ENCODE measurements around the gene GNG7. TPM values are rescaled to one million over a fixed set of nuclear protein-coding genes. Genes with fewer than 3 reads are reported as not detected.
A peak's percentile ranks its signal among the peaks of the same experiment; 100 is the strongest.
"Not testable (repeated sequence)": the region's sequence is repeated elsewhere in the genome, so short reads cannot be mapped to it uniquely, and the experiment has no call there.

GNG7 gene
- total RNA-seq, 1 experiment from 2014 or later = 9.6 TPM

DNA sequence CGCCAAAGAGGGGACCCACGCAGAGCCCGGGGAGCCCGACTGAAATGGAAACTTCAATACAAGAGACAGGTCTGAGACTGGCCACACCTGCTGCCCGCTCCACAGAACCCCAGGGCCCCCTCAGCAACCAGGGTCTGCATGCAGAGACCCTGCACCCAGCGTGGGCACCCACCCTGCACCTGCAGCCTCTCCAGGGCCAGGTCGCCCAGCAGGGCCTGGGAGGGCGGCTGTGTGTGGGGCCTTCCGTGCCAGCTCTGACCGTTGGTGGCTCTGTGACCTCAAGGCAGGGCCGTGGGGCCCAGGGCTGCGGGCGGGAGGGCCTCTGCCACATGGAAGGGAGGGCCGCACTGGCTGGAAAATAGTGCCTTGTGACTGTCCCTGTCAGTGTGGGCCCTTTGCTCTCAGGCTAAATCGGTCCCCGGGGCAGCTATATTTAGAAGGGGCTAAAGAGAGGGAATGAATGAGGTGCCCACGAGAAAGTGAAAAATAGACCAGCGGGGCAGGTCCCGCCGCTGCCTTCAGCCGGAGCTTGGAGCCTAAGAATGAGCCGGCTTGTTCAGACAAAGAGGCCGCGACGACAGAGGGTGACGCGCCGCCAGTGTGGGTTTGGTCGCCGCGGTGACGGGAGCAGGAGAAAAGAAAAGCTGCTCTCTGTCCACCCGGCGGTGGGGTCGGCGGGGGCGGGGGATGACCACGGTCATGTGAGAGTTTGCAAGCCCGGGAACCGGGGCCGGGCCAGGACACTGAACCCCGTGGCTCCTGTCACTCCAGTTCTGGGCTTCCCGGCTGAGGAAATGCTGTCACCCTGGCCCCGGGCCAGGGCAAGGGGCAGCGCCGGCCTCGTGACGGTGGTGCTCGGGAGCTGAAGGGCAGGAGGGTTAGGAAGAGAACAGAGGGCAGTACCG, 156.1 kb downstream of the GNG7 start:
- H3K9me3 Mint-ChIP-seq = no peaks in the 10 kb centered on the region
- H3K4me1 Mint-ChIP-seq = peaks cover 34% of the 10 kb centered on the region
- ATAC-seq (peak; percentile 19), DNase-seq (ENCODE audit: low spot score) (peak; percentile 67)
- H3K27ac Mint-ChIP-seq = no peak overlapping the region; the same call in 1 of the 2 replicates
- H3K36me3 Mint-ChIP-seq = no peaks in the 10 kb centered on the region
- TF ChIP-seq FOXK1 (CRISPR knock-in tag; IDR thresholded peaks at IDR 0.05) (no peak), CREB1 (CRISPR knock-in tag; IDR thresholded peaks at IDR 0.05) (no peak), RELA (CRISPR knock-in tag; IDR thresholded peaks at IDR 0.05; ENCODE audit: borderline replicate concordance) (no peak), NR2C2 (CRISPR knock-in tag; IDR thresholded peaks at IDR 0.05) (no peak), OVOL2 (CRISPR knock-in tag; IDR thresholded peaks at IDR 0.05; ENCODE audit: borderline replicate concordance) (no peak), FOXP4 (CRISPR knock-in tag; IDR thresholded peaks at IDR 0.05) (no peak), AR (CRISPR knock-in tag; IDR thresholded peaks at IDR 0.05) (no peak), ZNF219 (CRISPR knock-in tag; IDR thresholded peaks at IDR 0.05; ENCODE audit: borderline replicate concordance) (no peak), IRF1 (CRISPR knock-in tag; IDR thresholded peaks at IDR 0.05) (no peak), SOX15 (CRISPR knock-in tag; IDR thresholded peaks at IDR 0.05) (no peak), ZNF512 (CRISPR knock-in tag; IDR thresholded peaks at IDR 0.05; ENCODE audit: borderline replicate concordance) (no peak), ZNF416 (CRISPR knock-in tag; IDR thresholded peaks at IDR 0.05) (no peak), EMX1 (CRISPR knock-in tag; IDR thresholded peaks at IDR 0.05) (no peak), JUN (CRISPR knock-in tag; IDR thresholded peaks at IDR 0.05) (no peak), ZMAT4 (CRISPR knock-in tag; IDR thresholded peaks at IDR 0.05) (no peak), FOXJ3 (CRISPR knock-in tag; IDR thresholded peaks at IDR 0.05; ENCODE audit: borderline replicate concordance) (no peak), PRRX2 (CRISPR knock-in tag; IDR thresholded peaks at IDR 0.05) (no peak), ZNF263 (CRISPR knock-in tag; IDR thresholded peaks at IDR 0.05; ENCODE audit: low read depth) (no peak)
- TF ChIP-seq, protein P1, sequence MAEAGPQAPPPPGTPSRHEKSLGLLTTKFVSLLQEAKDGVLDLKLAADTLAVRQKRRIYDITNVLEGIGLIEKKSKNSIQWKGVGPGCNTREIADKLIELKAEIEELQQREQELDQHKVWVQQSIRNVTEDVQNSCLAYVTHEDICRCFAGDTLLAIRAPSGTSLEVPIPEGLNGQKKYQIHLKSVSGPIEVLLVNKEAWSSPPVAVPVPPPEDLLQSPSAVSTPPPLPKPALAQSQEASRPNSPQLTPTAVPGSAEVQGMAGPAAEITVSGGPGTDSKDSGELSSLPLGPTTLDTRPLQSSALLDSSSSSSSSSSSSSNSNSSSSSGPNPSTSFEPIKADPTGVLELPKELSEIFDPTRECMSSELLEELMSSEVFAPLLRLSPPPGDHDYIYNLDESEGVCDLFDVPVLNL (CRISPR knock-in tag; IDR thresholded peaks at IDR 0.05; ENCODE audit: borderline replicate concordance, low read depth) = no peak
- peaks cover 3% of the 10 kb centered on the region; the same call in 1 of the 2 replicates for H3K27me3 Mint-ChIP-seq (ENCODE audit: low read depth)
- CTCF ChIA-PET = interaction anchor here (0.7 to 1.6 kb wide), 7 partner anchors 32 to 102 kb away, joined by 3 to 10 read pairs (median 4); partner anchors contain the start of gene GADD45B
- H3K4me3 Mint-ChIP-seq = no peak overlapping the region
- POLR2A ChIA-PET = interaction anchor here (0.5 to 2.8 kb wide), 2 partner anchors 15 to 70 kb away, joined by 3 to 16 read pairs; partner anchors contain the start of gene GADD45B

GRCh38 chr19:2545416-2546127, 156.9 kb downstream of the GNG7 start:
- peak overlapping the region; percentile 74 for H3K27ac Mint-ChIP-seq
- CTCF ChIA-PET = interaction anchor here (1.4 to 5.8 kb wide), 4 partner anchors 34 to 69 kb away, joined by 4 to 58 read pairs (median 8); partner anchors contain the start of gene GADD45B

More at GRCh38 chr19:2545416-2546127, 156.9 kb downstream of the GNG7 start:
- not testable (repeated sequence) for H3K36me3 Mint-ChIP-seq; ATAC-seq; DNase-seq (ENCODE audit: low spot score); H3K4me3 Mint-ChIP-seq; H3K27me3 Mint-ChIP-seq (ENCODE audit: low read depth); H3K9me3 Mint-ChIP-seq
- POLR2A ChIA-PET = interaction anchor here (0.5 to 2.8 kb wide), 3 partner anchors 16 to 69 kb away, joined by 3 to 16 read pairs (median 5); partner anchors contain the start of gene GADD45B
- peaks cover 39% of the 10 kb centered on the region for H3K4me1 Mint-ChIP-seq

All from WTC11 (cell line).